SK-N-DZ (cell line): ENCODE data around the gene GP1BA.

Source experiments
- DNase-seq: peaks from one replicate; pipeline ENCODE4 v3.0.0-alpha.2; 2015; ENCODE audit warnings: low spot score
- small RNA-seq, 2 experiments: library from RNA; depleted of rRNA; stranded (forward); fragments of <200 nt; gene quantifications; one replicate each; pipeline ENCODE3, GENCODE V24; 2014

GP1BA gene

DNA sequence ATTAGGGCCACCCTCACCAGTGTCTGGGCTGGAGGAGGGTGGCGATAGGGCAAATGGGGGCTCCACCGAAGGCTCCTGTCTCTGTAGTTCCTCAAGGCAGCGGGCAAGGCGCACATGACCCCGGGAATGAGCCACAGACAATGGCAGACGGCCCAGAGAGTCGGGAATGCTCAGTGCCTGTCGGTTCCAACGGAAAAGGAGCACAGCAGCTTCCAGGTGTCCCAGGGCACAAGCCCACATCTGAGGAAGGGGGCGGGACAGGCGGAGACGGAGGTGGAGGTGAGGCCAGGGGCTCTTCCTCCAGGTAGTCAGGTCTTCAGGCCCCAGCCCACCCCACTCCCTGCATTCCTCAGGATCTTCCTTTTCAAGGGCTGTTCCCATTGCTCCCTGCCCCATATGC, 40.7 kb downstream of the GP1BA start:
- no peak for DNase-seq

DNA sequence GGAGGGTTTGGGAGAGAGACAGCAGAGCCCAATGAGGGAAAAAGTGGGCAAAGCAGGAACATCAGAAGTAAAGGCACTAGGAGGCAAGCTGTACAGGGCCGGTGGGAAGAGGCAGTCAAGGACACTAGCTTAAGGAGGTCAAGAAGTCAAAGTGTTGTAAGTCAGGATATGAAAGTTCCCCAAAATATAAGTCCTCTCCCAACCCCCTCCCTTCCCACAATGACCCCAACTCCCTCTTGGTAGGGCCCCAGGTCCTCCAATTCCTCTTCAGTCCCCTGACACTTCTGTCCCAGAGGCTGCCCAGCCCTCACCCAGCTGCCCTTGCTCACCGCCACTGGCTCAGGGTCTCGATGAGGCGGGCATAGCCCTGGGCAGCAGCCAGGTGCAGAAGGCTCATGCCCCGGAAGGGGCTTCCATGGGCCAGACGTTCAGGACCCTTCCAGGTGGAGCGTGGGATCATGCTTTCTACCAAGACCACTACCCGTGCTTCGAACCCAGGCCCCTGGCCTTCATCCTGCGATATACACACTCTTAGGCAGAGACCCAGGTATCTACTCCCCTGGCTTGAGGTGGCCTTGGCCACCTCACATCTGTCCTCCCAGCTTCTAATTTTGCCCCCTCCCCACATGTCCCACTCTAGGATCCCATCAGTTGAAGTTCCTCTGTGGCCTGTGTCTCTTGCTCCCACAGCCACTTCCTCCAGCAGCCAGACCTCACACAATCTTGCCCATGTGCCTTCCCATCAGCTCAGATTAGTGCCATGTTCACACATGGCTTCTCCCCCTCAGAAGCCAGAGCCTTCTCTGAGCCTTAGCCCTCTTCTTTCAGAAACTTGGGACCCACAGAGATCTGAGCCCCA, 41.4 kb downstream of the GP1BA start:
- DNase-seq = no peak

DNA sequence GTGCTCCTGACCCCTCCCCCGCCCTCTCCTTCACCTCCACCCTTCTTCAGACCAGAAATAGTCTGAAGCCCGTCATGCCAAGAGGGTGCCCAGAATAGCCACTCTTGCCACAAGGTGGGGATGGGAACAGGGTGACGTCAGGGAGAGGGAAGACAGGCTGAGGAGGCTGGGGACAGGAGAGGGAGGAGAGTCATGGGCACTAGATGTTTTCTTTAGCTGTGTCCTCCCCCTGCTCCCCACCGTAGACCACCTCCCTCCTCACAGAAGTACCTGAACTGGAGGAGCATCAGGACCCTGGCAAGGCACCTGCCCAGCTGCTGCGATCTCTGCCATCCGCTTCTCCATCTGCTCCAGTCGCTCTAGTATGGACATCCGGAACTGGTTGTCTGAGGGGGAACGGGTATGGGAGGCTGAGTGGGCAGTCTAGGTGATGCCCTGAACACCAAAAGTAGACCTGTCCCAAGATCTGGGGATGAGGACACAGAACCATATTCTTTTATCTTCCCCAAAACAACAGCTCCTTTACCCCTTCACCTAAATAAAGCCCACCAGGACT, 42.1 kb downstream of the GP1BA start:
- no peak for DNase-seq

DNA sequence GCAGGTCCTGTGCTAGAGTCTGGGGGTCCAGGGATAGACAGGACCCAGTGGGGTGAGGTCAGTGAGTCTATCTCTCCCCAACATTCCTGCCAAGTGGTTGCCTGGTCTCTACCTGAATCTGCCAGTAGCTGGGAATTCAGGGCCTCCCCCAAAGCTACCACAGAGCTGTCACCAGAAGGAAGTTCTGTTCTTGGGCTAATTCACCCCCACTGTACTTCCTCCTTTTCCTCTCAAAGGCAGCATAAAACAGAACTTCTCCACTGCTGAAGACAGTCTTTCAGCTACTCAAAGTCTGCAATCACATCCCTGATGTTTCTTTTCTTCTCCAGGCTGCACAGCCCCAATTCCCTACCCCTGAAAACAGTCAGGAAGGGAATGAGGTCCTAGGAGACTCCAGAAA, 46.6 kb downstream of the GP1BA start:
- DNase-seq = no peak

DNA sequence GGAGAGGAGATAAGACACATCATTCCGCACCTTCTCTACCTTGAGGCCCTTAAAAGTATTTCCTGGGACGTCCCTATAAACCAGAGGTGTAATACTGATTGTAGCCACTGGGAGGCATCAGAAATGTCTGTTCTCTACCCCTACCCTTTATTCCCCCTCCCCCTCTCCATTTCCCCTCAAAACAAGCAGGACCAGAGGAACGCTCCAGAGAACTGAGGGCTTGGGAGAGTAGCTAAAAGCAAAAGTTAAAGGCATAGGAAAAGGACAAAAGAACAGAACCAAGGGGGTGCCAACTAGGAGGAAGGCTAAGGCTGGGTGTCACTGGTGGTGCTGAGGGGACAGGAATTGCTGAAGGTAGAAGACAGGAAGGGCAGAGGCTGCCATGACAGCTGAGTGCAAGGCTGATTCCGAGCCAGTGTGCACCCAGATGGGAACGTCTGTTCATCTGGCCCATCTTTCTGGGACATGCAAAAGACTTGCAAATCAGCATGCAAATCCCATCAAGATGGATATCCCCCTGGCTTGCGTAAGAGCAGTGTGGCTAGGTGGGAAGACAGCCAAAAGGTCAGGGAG, 48.7 kb downstream of the GP1BA start:
- DNase-seq = peak; percentile 75

DNA sequence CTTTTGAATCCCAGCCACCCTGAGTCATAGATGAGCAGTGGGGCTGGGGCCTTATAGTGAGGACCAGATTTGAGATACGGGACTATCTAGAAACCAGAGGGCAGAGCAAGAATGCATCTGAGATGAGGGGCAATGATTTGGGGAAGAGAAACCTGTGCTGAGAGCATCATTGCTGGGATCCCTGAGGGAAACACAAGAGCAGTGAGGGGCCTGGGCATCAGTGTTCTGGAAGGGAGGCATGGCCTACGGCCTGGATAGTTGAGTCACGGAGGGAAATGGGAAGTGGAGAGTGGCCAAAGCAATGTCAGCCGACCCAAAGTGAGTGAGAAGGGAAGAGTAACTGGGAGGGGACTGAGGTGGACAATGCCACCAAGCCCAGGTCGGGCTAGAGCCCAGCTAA, 50.2 kb downstream of the GP1BA start:
- no peak for DNase-seq

Small RNA genes within 50 kb of the gene (small RNA-seq; reads per million reads assigned to genes)
- gene MIR6864 (0 reads per million in 2 experiments), gene MIR6865 (0 reads per million in 2 experiments)
